ENCODE data around the gene TRAK2. TPM values are rescaled to one million over a fixed set of nuclear protein-coding genes. Genes with fewer than 3 reads are reported as not detected.

The TRAK2 gene
- polyA plus RNA-seq, 1 of the 3 experiments (the other 2 are of a cell fraction), result 10.4 TPM

DNA sequence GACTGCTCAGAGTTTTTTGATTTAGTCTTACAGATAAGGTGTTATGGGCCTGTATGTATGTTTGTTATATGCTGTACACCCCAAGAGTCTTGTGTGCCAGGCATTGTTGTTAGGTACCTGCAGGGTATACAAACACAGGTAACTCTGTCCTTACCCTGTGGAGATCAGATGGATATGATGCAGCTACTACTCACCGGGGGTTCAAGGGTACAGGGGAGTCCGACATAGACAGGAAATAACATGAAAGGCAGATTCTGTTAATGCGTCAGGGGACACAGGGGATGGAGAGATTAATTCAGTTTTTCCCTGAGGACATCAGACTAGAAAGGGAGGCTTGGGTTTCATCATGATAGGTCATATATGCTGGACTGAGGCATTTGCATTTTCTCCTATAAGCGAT is 31.3 kb downstream of the TRAK2 start:
- POLR2A ChIA-PET, result no interaction called here

More for the DNA sequence above, 31.3 kb downstream of the TRAK2 start:
- Histone ChIP-seq H4K20me1 (ENCODE audit: insufficient read depth) (no peaks in the 10 kb centered on the region), H3K4me3 (ENCODE audit: low read depth in 2 of 2, low read length in 1 of 2) (no peak overlapping the region), H3K4me1 (ENCODE audit: control insufficient read depth in 1 of 2, insufficient read depth in 2 of 2, low read depth in 1 of 2, low read length in 1 of 2) (peaks cover 7 to 34% of the 10 kb centered on the region in 2 experiments), H3K9ac (peak overlapping the region; percentile 3; the same call in 1 of the 2 replicates), H3K9me3 (0 out of 2 replicates have a peak, but pooled peaks cover 3% of the 10 kb centered on the region), H3K36me3 (replicated peaks in 1 of 2; ENCODE audit: control insufficient read depth in 1 of 2, insufficient read depth in 2 of 2, low read length in 1 of 2) (peaks cover 0 to 6% of the 10 kb centered on the region in 2 experiments), H3F3A (replicated peaks; ENCODE audit: insufficient read depth) (peaks cover 47% of the 10 kb centered on the region), H3K9me2 (no peaks in the 10 kb centered on the region), H3K4me2 (peak overlapping the region; percentile 41; the same call in 1 of the 2 replicates), H3K27me3 (ENCODE audit: insufficient read depth) (no peaks in the 10 kb centered on the region), H2AFZ (ENCODE audit: low read depth) (no peak overlapping the region), H3K27ac (ENCODE audit: low read depth in 2 of 2, low read length in 1 of 2) (peak overlapping the region; percentile 17 to 89; a peak in 3 of 4 replicates), H3K79me2 (ENCODE audit: insufficient read depth) (peaks cover 70% of the 10 kb centered on the region)
- TF ChIP-seq JUND (IDR thresholded peaks at IDR 0.05) (no peak), TCF12 (IDR thresholded peaks at IDR 0.05) (no peak), RFX5 (IDR thresholded peaks at IDR 0.05; ENCODE audit: low read length) (no peak), NRF1 (IDR thresholded peaks at IDR 0.05; ENCODE audit: low read depth, low read length) (no peak), GATA2 (CRISPR knock-in tag; IDR thresholded peaks at IDR 0.05) (no peak), MXI1 (IDR thresholded peaks at IDR 0.05; ENCODE audit: low read depth, low read length) (no peak), TAF1 (IDR thresholded peaks at IDR 0.05; ENCODE audit: borderline replicate concordance, low read depth, low read length) (no peak), RXRA (IDR thresholded peaks at IDR 0.05; ENCODE audit: borderline replicate concordance, low read depth) (no peak), RAD21 (IDR thresholded peaks at IDR 0.05; ENCODE audit: low read length) (no peak), USF2 (IDR thresholded peaks at IDR 0.05; ENCODE audit: borderline replicate concordance, low read depth, low read length) (no peak), SMC3 (IDR thresholded peaks at IDR 0.05; ENCODE audit: low read depth, low read length) (no peak), IRF3 (IDR thresholded peaks at IDR 0.05; ENCODE audit: low read depth, low read length) (no peak), FOSL2 (IDR thresholded peaks at IDR 0.05; ENCODE audit: borderline replicate concordance, low read depth) (no peak), RCOR1 (IDR thresholded peaks at IDR 0.05; ENCODE audit: low read length) (no peak), ELF1 (IDR thresholded peaks at IDR 0.05) (no peak)
- TF ChIP-seq, protein P1, sequence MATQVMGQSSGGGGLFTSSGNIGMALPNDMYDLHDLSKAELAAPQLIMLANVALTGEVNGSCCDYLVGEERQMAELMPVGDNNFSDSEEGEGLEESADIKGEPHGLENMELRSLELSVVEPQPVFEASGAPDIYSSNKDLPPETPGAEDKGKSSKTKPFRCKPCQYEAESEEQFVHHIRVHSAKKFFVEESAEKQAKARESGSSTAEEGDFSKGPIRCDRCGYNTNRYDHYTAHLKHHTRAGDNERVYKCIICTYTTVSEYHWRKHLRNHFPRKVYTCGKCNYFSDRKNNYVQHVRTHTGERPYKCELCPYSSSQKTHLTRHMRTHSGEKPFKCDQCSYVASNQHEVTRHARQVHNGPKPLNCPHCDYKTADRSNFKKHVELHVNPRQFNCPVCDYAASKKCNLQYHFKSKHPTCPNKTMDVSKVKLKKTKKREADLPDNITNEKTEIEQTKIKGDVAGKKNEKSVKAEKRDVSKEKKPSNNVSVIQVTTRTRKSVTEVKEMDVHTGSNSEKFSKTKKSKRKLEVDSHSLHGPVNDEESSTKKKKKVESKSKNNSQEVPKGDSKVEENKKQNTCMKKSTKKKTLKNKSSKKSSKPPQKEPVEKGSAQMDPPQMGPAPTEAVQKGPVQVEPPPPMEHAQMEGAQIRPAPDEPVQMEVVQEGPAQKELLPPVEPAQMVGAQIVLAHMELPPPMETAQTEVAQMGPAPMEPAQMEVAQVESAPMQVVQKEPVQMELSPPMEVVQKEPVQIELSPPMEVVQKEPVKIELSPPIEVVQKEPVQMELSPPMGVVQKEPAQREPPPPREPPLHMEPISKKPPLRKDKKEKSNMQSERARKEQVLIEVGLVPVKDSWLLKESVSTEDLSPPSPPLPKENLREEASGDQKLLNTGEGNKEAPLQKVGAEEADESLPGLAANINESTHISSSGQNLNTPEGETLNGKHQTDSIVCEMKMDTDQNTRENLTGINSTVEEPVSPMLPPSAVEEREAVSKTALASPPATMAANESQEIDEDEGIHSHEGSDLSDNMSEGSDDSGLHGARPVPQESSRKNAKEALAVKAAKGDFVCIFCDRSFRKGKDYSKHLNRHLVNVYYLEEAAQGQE (IDR thresholded peaks at IDR 0.05; ENCODE audit: low read depth, low read length), result no peak
- TF ChIP-seq, protein P2, sequence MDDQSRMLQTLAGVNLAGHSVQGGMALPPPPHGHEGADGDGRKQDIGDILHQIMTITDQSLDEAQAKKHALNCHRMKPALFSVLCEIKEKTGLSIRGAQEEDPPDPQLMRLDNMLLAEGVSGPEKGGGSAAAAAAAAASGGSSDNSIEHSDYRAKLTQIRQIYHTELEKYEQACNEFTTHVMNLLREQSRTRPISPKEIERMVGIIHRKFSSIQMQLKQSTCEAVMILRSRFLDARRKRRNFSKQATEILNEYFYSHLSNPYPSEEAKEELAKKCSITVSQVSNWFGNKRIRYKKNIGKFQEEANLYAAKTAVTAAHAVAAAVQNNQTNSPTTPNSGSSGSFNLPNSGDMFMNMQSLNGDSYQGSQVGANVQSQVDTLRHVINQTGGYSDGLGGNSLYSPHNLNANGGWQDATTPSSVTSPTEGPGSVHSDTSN (IDR thresholded peaks at IDR 0.05), result no peak
- 65% methylated on average over 4 of the region's 4 CpGs for WGBS (ENCODE audit: low lambda C conversion rate)
- DNase-seq, result no peak
- CTCF ChIA-PET, result no interaction called here
